Forelimb muscle (tissue), 1 donor: ENCODE results near the gene GRIA1. TPM values are rescaled to one million over a fixed set of nuclear protein-coding genes. Genes with fewer than 3 reads are reported as not detected.
A peak's percentile ranks its signal among the peaks of the same experiment; 100 is the strongest.
"Not testable (repeated sequence)": the region's sequence is repeated elsewhere in the genome, so short reads cannot be mapped to it uniquely, and the experiment has no call there.

ENCODE experiments used
- DNase-seq: peaks from one replicate; pipeline ENCODE4 v3.0.0-alpha.2; 2013; ENCODE audit warnings: low read depth
- polyA plus RNA-seq: library from polyadenylated mRNA; unstranded; fragments of 120-200 nt; gene quantifications from one replicate; pipeline ENCODE4 v1.2.1, GENCODE V29; 2013; ENCODE audit not compliant: insufficient read length

Gene GRIA1
- polyA plus RNA-seq, 1 donor = 1.0 TPM

DNA sequence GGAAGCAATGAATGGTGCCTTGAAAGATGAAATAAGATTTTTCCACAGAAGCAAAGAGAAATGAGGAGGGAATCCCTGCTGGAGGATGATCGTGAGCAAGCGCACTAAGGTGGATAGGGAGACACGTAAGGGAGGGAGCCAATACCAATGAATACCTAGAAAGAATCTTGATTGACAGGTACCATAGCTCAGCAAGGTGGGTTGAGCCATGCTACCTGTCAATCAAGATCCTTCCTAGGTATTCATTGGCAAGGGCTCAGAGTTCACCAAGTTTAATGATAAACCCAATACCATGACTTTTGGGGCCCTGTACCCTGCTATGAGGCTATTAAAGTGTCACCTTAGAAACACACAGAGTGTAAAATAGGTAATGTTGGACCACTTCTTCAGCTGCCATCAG, 226.8 kb downstream of the GRIA1 start:
- no peak for DNase-seq

DNA sequence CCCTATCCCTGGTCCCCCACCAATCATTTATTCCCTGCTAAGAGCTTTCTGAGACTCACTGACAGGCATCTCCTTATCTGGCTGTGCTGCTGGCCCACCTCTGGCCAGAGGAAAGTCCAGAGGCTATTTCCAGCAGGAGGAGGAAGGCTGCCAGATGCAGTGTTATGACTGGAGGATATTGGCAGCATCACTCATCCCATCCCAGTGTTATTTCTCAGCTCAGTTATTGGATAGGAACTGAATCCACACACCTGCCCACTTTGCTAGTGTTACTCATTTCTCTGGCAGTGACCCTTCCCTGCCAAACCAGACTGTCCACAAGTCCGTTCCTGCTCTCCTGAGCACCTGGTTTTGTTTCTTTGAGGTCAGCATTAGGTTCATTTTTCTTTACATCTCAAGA, 228.2 kb downstream of the GRIA1 start:
- DNase-seq = peak; percentile 1

DNA sequence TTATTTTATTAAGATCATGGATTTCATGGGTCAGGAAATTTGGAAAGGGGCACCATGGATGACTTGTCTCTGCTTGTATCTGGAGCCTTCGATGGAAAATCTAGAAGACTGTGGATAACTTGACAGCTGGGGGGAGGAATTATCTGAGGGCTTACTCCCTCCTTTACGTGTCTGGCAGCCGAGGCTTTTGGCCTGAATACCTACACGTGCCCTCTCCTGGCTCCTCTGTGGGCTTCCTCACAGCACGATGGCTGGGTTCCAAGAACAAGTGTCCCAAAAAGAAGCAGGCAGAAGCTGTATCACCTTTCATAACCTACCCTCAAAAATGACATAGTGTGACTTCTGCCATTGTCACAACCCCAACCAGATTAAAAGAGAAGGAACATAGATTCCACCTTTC, 228.9 kb downstream of the GRIA1 start:
- no peak for DNase-seq

DNA sequence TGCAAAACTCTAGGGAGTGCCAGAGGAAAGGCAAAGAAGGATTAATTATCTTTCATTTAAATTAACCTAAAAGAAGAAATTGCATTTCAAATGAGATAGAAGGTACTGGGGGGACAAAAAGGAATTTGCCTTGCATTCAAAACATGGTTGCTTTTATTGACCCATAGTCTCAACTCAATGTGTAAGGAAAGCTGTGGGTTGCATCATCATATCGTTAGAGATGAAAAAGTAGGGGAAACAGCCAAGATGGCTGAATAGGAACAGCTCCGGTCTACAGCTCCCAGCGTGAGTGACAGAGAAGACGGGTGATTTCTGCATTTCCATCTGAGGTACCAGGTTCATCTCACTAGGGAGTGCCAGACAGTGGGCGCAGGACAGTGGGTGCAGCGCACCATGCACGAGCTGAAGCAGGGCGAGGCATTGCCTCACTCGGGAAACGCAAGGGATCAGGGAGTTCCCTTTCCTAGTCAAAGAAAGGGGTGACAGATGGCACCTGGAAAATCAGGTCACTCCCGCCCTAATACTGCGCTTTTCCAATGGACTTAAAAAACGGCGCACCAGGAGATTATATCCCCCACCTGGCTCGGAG, 232.6 kb downstream of the GRIA1 start:
- not testable (repeated sequence) for DNase-seq

DNA sequence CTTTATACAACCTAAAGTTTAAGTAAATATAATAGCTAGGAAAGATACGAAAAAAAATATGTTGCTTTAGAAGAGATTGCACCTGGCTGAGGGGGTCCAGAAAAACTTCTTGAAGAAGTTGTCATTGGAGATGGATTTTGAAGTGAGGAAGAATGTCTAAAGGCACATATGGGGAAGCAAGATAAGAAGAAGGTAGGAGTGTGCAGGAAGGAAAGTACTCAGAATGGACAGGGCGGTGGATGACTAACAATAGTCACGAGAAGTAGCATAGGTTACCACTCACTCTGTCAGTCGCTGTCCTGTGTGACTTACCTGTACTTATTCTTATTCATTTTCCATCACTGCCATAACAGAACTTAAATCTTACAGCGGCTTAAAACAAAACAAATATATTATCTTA, 251.6 kb downstream of the GRIA1 start:
- no peak for DNase-seq

DNA sequence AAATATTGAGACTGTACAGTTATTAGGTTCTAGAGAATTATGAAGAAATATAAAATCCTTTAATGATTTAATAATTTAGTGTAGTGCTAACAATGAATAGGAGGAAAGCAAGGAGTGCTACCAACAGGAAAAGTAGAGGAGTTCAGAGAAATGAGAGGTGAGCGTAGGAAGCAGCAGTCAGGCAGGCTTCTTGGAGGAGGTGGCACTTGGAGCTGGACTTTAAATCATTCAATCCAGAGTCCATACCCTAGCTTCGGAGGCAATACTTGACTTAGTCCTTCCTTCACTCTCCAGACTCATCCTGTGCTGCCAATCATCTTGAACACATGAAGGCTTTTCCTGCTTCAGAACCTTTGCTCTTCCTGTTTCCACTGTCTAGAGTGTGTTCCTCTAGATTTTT, 254.3 kb downstream of the GRIA1 start:
- DNase-seq = no peak

DNA sequence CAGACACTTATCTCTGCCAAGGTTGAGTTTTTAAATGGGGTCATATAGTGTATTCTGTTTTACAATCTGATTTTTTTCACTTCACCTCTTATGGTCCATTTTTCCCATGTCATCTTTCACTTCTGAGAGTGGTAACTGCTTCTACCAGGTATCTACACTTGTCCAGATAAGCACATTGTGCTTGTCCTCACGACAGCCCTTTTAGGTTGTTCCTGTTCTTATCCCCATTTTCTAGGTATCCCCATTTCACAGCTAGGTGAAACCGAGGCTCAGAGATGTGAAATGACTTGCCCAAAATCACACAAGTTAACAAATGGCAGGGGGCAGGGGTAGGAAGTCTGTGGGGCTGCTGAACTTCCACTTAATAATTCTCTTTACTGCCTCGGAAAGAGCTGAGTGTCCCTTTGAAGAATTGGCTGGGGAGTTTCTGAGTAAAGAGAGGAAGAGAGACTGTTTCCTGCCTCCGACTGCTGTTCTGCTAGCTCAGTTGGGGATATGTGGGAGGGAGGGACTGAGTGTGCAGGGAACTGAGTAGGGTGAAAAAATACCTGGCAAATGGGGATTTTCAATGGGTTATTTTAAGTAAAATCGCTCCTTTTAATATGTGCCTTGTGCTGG, 255.4 kb downstream of the GRIA1 start:
- no peak for DNase-seq

DNA sequence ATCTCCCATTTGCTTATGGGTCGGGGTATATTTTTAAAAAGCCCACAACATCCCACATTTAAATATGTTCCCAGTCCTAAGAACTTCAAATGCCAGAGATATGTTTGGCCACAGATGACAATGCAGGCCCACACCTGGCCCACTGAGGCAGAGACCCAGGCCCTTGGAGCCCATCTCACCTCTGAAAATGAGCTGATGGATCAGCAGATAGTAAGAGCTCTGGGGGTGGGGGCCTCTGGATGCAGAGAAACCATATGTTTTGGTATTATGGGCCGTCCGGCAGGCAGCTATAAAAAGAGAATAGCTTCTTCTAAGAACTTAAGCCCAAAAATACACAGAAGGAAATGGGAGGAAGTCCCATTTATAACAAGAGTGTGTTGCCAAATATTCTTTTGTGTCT, 256.0 kb downstream of the GRIA1 start:
- no peak for DNase-seq

DNA sequence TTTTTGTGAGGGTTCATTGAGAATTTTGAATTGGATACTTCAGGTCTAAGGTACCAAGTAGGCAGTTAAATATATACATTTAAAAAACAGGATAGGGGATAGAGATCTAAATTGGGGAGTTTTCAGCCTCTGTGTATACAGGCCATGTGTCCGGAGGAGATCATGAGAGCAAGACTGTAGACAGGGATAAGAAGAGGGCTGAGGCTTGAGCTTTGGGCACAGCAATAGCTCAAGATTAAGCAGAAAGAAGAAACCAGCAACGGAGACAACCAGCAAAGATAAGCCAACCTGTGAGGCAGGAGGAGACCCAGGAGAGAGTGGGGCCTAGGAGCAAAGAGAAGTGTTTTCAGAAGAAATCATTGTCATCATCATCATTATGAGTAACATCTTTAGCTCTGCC, 258.4 kb downstream of the GRIA1 start:
- no peak for DNase-seq

DNA sequence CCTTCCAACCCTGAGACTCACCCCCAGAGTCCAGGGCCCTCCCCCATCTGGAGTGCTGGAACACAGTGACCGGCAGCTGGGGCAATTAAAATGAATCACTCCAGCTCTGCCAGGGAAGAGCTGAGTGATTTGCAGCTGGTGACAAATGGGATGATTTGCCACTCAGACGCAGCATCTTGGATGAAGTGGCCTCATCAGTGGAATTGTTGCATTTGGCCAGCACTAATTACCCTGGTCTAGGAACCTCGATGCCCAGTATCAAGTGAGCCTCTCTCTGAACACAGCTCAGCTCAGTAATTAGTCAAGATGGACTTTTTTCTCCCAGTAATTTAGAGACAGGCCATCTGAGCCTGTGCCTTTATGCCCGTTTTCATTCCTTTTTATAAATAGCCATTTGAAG, 259.5 kb downstream of the GRIA1 start:
- no peak for DNase-seq

DNA sequence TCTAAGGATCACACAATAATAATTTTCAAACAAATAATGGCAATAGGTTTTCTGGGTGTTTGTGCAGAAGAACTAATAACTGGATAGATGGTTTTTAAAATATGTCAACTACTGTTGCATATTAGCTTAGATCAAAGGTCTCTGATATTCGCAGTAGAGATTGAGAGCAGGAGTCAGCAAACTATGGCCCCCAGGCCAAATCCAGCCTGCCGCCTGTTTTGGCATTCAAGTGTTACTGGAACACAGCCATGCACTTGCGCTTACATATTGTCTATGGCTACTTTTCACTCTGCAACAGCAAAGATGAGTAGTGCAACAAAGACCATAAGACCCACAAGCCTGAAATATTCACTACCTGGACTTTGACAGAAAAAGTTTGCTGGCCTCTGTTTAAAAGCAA, 260.8 kb downstream of the GRIA1 start:
- no peak for DNase-seq

DNA sequence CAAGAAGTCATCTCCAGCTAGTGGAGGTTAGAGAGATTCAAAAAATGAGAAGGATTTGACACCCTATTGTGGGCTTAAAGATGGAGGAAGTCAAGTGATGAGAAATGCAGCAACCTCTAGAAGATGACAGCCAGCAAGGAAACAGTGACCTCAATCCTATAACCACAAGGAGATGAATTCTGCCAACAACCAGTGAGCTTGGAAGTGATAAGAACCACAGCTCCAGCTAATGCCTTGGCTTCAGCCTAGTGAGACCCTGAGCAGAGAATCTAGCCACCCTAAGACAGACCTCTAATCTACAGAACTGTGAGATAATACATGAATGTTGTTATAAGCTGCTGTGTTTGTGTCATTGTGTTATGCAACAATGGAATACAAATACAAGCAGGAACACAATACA, 262.4 kb downstream of the GRIA1 start:
- no peak for DNase-seq

DNA sequence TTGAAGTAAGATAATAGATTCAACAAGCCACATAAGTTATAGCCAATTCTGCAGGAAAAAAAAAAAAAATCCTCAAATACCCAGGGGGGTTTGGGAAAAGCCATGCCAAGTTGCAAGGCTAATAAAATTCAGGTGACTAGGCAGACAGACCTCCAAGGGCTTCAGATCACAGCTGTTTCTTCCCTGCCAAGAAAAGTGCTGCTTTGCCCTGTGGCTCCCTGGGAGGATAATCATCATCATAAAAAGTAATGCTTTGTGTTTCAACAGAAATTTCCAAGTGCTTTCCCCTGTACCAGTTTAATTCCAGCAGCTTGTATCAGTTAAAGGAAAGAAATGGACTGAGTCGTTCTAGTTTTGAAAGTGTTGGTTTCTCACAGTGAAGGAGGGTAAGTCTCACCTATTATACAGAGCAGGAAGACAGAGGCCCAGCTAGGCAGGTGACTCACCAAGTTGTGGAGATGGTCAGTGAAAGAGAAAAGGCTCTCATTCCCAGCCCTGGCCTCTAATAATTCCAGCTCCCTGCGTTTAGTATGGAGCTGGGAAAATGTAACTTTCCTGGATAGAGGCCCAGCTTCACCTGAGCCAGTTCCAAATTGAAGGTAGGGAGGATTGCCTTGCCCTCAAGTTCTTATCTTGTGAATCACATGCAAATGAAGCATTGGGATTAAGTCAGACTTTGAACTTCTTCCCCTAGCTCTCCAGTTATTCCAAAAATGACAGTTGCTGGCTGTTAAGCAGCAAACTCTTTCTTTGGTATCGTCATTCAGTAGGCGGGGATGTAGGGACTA, 263.4 kb downstream of the GRIA1 start:
- no peak for DNase-seq

DNA sequence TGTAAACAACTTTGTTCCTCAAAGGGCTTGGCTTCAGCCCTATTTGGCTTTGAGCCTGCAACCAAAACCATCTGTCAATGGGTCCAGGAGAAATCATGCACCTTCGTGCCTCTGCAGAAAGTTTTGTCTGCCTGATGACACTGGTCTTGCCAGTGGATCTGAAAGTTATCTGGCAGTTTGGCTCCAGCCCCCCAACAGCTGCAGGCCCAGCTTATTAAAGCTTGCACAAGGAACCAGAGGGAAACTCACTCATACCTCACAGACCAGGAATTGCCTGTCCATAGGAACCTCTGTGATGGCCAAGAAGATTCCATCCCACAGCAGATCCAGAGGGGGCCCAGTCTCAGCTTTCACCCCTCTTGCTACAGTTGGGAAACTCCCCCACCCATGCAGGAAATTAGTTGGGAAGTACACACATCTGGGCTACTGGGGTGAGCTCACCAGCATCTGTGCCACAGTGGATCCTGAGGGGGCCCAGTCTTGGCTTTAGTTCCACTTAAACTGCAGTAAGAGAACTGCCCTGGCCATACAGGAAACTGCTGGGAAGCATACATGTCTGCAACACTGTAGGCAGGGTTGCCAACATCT, 265.5 kb downstream of the GRIA1 start:
- DNase-seq = no peak

DNA sequence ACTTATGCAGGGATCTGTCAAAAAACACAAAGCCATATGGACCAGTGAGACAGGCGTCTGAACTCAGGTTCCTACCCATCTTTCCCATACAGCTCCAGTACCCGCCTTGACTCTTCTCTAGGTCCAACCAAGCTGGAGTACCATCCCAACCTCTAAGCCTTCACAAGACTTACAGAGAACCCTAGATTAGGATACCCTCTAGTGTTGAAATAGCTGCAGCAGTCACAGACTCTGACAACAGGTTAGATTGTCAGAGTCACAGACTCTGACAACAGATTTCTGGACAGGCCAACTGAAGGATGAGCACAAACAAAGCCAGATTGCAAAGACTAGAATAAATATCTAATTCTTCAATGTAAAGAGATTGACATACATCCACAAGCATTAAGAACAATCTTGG, 266.1 kb downstream of the GRIA1 start:
- no peak for DNase-seq

DNA sequence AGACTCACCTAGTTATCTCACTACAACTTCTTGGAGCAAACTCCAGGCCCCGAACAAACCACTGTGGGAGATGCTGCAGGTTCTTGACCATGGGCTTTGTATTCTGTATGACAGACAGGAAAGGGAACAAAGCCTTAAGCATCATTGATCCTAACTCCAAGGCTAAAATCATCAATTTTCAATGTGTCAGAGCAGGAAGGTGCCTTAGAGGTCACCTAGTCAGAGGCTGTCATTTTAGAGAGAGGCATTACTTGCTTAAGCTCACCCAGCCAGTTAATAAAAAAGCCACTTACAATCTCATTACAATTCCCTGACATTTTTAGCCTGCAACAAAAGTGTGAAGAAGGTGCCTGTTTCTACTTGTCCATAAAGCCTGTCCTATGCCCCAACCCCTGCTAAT, 275.5 kb downstream of the GRIA1 start:
- DNase-seq = no peak

DNA sequence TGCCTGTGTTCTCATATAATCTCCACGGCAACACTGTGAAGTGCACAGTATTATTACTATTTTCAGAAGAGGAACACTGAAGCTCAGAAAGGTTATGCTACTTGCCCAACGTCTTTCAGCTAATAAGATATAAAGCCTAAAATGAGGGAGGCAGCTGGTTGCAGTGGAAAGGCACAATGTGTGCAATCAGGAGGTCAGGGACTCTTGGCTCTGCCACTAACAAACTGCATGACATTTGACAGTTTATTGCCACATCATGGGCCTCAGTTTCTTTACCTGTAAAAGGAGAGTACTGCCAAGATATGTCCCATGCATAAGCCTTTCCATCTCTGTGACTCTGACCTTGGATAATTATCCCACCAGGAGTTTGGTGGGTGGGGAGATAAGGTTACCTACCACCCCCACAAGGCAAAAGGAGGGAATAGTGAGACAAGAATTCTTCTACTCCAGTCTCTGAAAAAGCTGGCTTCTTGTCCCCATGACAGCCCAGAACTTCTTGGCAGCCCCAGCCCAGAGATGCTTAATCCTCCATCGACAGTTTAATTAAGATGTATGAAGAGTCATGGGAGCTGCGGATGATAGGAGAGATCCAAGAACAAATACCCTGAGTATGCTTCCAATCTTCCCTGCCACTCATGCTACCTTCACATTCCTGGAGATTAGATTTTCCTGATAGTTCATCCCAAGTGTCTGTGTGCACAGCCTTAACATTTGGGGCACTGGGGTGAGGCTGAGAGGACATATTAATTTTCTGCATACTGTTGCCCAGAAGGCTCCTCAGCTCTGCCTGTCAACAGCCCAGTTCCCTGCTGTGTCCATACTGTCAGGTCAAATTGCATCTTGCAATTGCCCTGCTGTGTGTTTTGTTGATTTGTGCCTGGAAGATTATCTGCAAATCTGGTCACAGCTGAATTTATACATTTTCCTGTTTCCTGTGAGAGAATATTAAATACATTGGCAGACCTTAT, 277.0 kb downstream of the GRIA1 start:
- no peak for DNase-seq

DNA sequence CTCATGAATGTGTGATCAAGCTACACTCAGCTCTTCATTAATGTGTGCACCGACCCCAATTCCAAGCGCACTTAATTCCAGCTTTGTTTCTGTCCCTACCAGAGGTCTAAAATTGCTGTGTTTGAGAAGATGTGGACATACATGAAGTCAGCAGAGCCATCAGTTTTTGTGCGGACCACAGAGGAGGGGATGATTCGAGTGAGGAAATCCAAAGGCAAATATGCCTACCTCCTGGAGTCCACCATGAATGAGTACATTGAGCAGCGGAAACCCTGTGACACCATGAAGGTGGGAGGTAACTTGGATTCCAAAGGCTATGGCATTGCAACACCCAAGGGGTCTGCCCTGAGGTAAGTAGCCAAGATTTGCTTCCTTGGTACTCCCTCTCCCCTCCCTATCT, 279.6 kb downstream of the GRIA1 start:
- no peak for DNase-seq

DNA sequence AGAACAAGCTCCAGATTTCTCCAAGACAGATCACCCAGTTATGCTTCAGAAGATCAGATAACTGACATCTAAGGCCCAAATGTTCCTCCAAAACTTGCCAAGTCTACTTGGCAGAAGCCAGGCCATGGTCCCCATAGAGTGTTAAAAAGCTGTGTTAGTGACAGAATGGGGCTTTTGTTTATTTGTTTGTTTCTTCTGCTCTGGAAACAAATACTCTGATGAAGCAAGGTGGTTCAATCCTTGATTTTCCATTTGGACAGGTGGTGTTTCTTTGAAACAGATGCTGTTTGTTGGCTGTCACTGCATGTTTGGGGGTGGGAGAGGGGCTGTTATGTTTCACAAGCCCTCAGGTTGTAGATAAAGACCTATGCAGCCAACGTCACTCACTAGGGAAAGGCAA, 284.2 kb downstream of the GRIA1 start:
- DNase-seq = no peak

DNA sequence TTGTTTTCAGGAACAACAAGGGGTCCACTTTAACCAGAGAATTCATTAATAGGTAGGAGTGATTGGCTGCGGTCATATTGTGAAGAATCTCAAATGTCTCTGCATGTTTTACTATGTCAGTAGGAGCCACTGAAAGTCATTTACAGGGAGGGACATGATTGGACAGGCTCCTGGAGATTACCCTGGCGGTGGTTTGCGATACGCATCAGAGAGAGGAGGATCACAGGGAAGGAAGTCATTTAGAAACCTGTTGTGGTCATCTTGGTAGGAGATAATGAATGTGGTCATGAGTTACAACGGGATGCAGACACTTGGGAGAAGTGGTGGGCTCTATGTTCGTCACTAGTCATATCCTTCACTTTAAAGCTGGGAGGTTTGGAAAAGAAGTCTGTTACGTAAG, 285.5 kb downstream of the GRIA1 start:
- no peak for DNase-seq

DNA sequence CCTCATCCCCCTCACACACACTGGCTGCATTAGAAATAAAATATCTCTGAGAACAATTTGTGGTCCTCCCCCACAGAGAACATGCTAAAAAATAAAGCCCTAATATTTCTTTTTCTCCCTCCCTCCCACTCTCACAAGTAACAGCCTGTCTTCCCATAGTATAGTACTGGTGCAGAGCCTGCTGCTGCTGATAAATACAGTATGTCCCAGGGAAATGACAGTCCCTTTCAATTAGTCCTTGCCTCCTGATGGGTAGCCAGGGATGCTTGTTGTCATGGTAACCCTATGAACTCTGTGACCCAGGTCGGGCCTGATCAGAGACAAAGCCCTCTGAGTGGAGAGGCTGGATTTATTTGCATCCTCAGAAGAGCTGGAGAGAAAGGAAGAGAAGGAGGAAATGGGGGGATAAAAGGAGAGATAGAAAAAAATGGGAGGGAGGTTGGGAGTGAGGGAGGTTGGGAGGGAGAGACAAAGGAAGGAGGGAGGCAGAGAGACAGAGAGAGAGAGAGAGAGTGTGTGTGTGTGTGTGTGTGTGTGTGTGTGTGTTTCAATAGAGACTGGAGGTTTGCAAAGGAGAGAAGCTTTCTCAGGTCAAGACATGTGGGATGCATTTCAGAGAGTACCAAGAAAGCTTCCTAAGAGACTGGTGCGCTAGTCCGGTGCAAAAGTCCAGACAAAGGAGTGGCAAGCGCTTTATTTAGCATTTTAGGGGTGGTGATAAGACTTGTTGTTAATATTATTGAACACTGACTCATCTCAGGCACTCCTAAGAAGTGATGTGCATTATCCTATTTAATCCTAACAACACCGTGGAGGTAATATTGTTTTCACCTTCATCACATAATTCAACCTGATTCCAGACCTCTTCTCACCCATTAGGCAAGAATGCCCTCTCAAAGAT, 287.5 kb downstream of the GRIA1 start:
- no peak for DNase-seq
